NT2/D1 (cell line): ENCODE results near the gene SLC22A5.

Experiments used
- SUZ12 ChIP-seq: IDR thresholded peaks from 2 replicates; pipeline ENCODE4 v1.6.1; 2011; ENCODE audit not compliant: insufficient read length, insufficient read depth; ENCODE audit errors: extremely low read depth
- YY1 ChIP-seq: IDR thresholded peaks from 2 replicates; pipeline ENCODE4 v1.6.1; 2011; ENCODE audit not compliant: insufficient read length, insufficient read depth
- ZNF274 ChIP-seq: IDR thresholded peaks from 2 replicates; pipeline ENCODE4 v1.6.1; 2011; ENCODE audit warnings: mild to moderate bottlenecking, low read depth, low read length

DNA sequence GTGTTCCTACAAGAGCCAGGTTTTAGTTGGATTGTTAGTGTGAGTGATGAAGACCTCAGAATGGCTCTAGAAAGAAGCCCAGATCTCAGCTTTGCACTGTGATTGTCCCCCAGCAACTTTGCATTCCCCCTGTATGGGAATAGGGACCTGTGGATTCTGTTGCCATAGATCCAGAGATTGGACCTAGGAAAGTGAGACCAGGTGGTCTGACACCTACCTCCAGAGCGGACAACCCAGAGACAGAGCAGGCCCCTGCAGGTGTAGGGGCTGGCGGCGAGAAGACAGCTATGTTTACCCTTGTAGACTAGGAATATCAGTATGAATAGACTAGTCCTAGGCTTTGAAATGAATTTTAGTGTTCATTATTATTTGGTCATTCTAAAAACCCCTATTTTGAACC, 67.4 kb downstream of the SLC22A5 start:
- TF ChIP-seq YY1 (no peak), ZNF274 (no peak), SUZ12 (no peak)
